Measurements from ENCODE around the gene TXNL1.
"Not testable (repeated sequence)": the region's sequence is repeated elsewhere in the genome, so short reads cannot be mapped to it uniquely, and the experiment has no call there.

Gene TXNL1

GRCh38 chr18:56643381-56643780 is 5.0 kb upstream of the TXNL1 start:
- FAIRE-seq: no peak

GRCh38 chr18:56641714-56642337 is 3.4 kb upstream of the TXNL1 start:
- no peak for FAIRE-seq

GRCh38 chr18:56639571-56639970 is 1.2 kb upstream of the TXNL1 start:
- no peak for FAIRE-seq

- FAIRE-seq: no peak
These were observed 651 bp upstream of the TXNL1 start for GRCh38 chr18:56639104-56639381.

GRCh38 chr18:56637711-56638231 is 621 bp downstream of the TXNL1 start:
- no peak for FAIRE-seq

- FAIRE-seq: no peak
These were observed 1.2 kb downstream of the TXNL1 start for GRCh38 chr18:56637176-56637575.

GRCh38 chr18:56635007-56635406 is 3.4 kb downstream of the TXNL1 start:
- FAIRE-seq: no peak

- FAIRE-seq: peak; percentile 24
These were observed 6.0 kb downstream of the TXNL1 start for GRCh38 chr18:56632070-56633022.

GRCh38 chr18:56627991-56628390 is 10.4 kb downstream of the TXNL1 start:
- FAIRE-seq: peak; percentile 51

GRCh38 chr18:56615738-56616520 is 22.5 kb downstream of the TXNL1 start:
- FAIRE-seq: no peak

- no peak for FAIRE-seq
These were observed 31.8 kb downstream of the TXNL1 start for GRCh38 chr18:56606618-56607017.

GRCh38 chr18:56598422-56598821 is 40.0 kb downstream of the TXNL1 start:
- FAIRE-seq: no peak

GRCh38 chr18:56593906-56594305 is 44.5 kb downstream of the TXNL1 start:
- no peak for FAIRE-seq

GRCh38 chr18:56580026-56580425 is 58.4 kb downstream of the TXNL1 start:
- no peak for FAIRE-seq

- FAIRE-seq: no peak
These were observed 58.9 kb downstream of the TXNL1 start for GRCh38 chr18:56579451-56579850.

- FAIRE-seq: no peak
These were observed 61.4 kb downstream of the TXNL1 start for GRCh38 chr18:56576826-56577573.

- FAIRE-seq: peak; percentile 73
These were observed 62.4 kb downstream of the TXNL1 start for GRCh38 chr18:56575819-56576663.

GRCh38 chr18:56574861-56575260 is 63.5 kb downstream of the TXNL1 start:
- no peak for FAIRE-seq

GRCh38 chr18:56572267-56572666 is 66.1 kb downstream of the TXNL1 start:
- not testable (repeated sequence) for FAIRE-seq

GRCh38 chr18:56570978-56571377 is 67.4 kb downstream of the TXNL1 start:
- FAIRE-seq: no peak

GRCh38 chr18:56569416-56569815 is 69.0 kb downstream of the TXNL1 start:
- no peak for FAIRE-seq

- FAIRE-seq: no peak
These were observed 69.4 kb downstream of the TXNL1 start for GRCh38 chr18:56568986-56569385.
